ENCODE measurements around the gene SPRY4. TPM values are rescaled to one million over a fixed set of nuclear protein-coding genes. Genes with fewer than 3 reads are reported as not detected.
A peak's percentile ranks its signal among the peaks of the same experiment; 100 is the strongest.
"Not testable (repeated sequence)": the region's sequence is repeated elsewhere in the genome, so short reads cannot be mapped to it uniquely, and the experiment has no call there.

Gene SPRY4
- total RNA-seq, 1 donor from 2014 or later: 8.3 TPM

GRCh38 chr5:142363619-142363963 lies 38.8 kb upstream of the SPRY4 start:
- H3K9me3 Mint-ChIP-seq (ENCODE audit: low read depth): no peaks in the 10 kb centered on the region
- peaks cover 2% of the 10 kb centered on the region for H3K36me3 Mint-ChIP-seq (ENCODE audit: low read depth)
- no peak for TF ChIP-seq CTCF (IDR thresholded peaks at IDR 0.05)
- H3K4me1 Mint-ChIP-seq (ENCODE audit: low read depth): peaks cover 24% of the 10 kb centered on the region
- no peak overlapping the region for H3K4me3 Mint-ChIP-seq (ENCODE audit: unreplicated experiment)
- no peak for DNase-seq (ENCODE audit: low spot score)
- H3K27ac Mint-ChIP-seq (ENCODE audit: unreplicated experiment): no peak overlapping the region
- peaks cover 5% of the 10 kb centered on the region for H3K27me3 Mint-ChIP-seq (ENCODE audit: low read depth)

GRCh38 chr5:142362193-142362592 lies 37.4 kb upstream of the SPRY4 start:
- H3K27me3 Mint-ChIP-seq (ENCODE audit: low read depth); H3K36me3 Mint-ChIP-seq (ENCODE audit: low read depth); H3K9me3 Mint-ChIP-seq (ENCODE audit: low read depth); DNase-seq (ENCODE audit: low spot score); H3K4me3 Mint-ChIP-seq (ENCODE audit: unreplicated experiment): not testable (repeated sequence)
- Mint-ChIP-seq H3K27ac (ENCODE audit: unreplicated experiment) (peak overlapping the region; percentile 94), H3K4me1 (ENCODE audit: low read depth) (peaks cover 27% of the 10 kb centered on the region)

GRCh38 chr5:142360607-142361120 lies 35.8 kb upstream of the SPRY4 start:
- no peaks in the 10 kb centered on the region for H3K36me3 Mint-ChIP-seq (ENCODE audit: low read depth)
- H3K27ac Mint-ChIP-seq (ENCODE audit: unreplicated experiment): no peak overlapping the region
- H3K4me3 Mint-ChIP-seq (ENCODE audit: unreplicated experiment): no peak overlapping the region
- no peaks in the 10 kb centered on the region for H3K9me3 Mint-ChIP-seq (ENCODE audit: low read depth)
- H3K27me3 Mint-ChIP-seq (ENCODE audit: low read depth): peaks cover 2% of the 10 kb centered on the region
- peaks cover 31% of the 10 kb centered on the region for H3K4me1 Mint-ChIP-seq (ENCODE audit: low read depth)
- no peak for TF ChIP-seq CTCF (IDR thresholded peaks at IDR 0.05)
- DNase-seq (ENCODE audit: low spot score): no peak

GRCh38 chr5:142360051-142360498 lies 35.3 kb upstream of the SPRY4 start:
- no peak for TF ChIP-seq CTCF (IDR thresholded peaks at IDR 0.05)
- Mint-ChIP-seq H3K4me1 (ENCODE audit: low read depth) (peaks cover 31% of the 10 kb centered on the region), H3K9me3 (ENCODE audit: low read depth) (no peaks in the 10 kb centered on the region), H3K27me3 (ENCODE audit: low read depth) (peaks cover 2% of the 10 kb centered on the region), H3K36me3 (ENCODE audit: low read depth) (no peaks in the 10 kb centered on the region), H3K27ac (ENCODE audit: unreplicated experiment) (no peak overlapping the region), H3K4me3 (ENCODE audit: unreplicated experiment) (no peak overlapping the region)
- DNase-seq (ENCODE audit: low spot score): no peak

GRCh38 chr5:142358648-142359047 lies 33.8 kb upstream of the SPRY4 start:
- TF ChIP-seq CTCF (IDR thresholded peaks at IDR 0.05): no peak
- Mint-ChIP-seq H3K27ac (ENCODE audit: unreplicated experiment) (no peak overlapping the region), H3K4me1 (ENCODE audit: low read depth) (peaks cover 24% of the 10 kb centered on the region), H3K36me3 (ENCODE audit: low read depth) (no peaks in the 10 kb centered on the region), H3K27me3 (ENCODE audit: low read depth) (peaks cover 2% of the 10 kb centered on the region), H3K9me3 (ENCODE audit: low read depth) (no peaks in the 10 kb centered on the region), H3K4me3 (ENCODE audit: unreplicated experiment) (no peak overlapping the region)
- no peak for DNase-seq (ENCODE audit: low spot score)

- no peaks in the 10 kb centered on the region for H3K36me3 Mint-ChIP-seq (ENCODE audit: low read depth)
- H3K27ac Mint-ChIP-seq (ENCODE audit: unreplicated experiment): no peak overlapping the region
- H3K9me3 Mint-ChIP-seq (ENCODE audit: low read depth): no peaks in the 10 kb centered on the region
- no peak overlapping the region for H3K4me3 Mint-ChIP-seq (ENCODE audit: unreplicated experiment)
- DNase-seq (ENCODE audit: low spot score): no peak
- H3K27me3 Mint-ChIP-seq (ENCODE audit: low read depth): peaks cover 2% of the 10 kb centered on the region
- no peak for TF ChIP-seq CTCF (IDR thresholded peaks at IDR 0.05)
- H3K4me1 Mint-ChIP-seq (ENCODE audit: low read depth): peaks cover 24% of the 10 kb centered on the region
These were observed 33.3 kb upstream of the SPRY4 start for GRCh38 chr5:142358121-142358520.

Data from chondrocyte (in vitro differentiated cells).